SKM-1 treated with dmso at 0.1 percent for 144 hours (cell line): ENCODE data around the gene MRPL22.
A peak's percentile ranks its signal among the peaks of the same experiment; 100 is the strongest.
"Not testable (repeated sequence)": the region's sequence is repeated elsewhere in the genome, so short reads cannot be mapped to it uniquely, and the experiment has no call there.

ENCODE experiments used
- DNase-seq: peaks from one replicate; lab custom pipeline; 2025; ENCODE audit not compliant: unreplicated experiment; lab: John Stamatoyannopoulos, UW

Gene MRPL22

DNA sequence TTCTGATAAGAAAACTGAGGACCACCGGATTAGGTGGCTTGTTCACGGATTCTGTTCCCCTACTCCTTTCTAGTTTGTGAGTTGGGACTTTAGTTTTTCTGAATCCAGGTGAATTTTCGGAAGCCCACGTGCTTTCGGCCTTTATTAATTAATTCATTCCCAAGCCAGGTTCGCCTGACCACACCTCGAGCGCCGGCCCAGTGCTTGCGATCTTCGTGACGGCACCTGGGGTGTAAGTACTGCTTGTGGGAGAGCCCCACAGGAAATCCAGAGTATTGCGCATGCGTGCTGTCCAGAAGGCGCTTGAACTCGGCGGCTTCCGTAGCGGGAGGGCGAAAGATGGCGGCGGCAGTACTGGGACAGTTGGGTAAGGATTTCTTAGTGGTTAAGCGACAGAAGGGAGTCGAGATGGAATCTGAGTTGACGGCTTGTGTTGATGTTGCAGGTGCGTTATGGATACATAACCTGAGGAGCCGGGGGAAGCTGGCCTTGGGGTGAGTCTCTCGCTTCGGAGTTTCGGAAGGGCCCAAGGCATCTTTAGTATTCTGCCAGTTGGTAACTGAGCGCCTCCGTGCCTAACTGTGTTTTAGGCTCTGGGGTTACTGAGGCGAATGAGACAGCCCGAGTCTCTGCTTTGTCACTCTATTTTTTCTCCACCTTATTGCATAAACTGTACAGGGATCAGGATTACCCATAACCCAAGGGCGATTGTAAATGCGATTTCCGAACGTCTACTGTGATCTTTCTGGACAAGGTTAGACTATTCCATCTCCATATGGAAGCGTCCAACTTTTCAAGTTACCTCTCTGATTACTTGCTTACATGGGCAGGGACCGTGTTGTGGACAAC is at the start of gene MRPL22:
Gene MRPL22 (plus strand): TSS at position 302 of the 849 bp plus-strand sequence. CDS start 38 bp downstream, at position 340.
- DNase-seq = peak; percentile 82

DNA sequence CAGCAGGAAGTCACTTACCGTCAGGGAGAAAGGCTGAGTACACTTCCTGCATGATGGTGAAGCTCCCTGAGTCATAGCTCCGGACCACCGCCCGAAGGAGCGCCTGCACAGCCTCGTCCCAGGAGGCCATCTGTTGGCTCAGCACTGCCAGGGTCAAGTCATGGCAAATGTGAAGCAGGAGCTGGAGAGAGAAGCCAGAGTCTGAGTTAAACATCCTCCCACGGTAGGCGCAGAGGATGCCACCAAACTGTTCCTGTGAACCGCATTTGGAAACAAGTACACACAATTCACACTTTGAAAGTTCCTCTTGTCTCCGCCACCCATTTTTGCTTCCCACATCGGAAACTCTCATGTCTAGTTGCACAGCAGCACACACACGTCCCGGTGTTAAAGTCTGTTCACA is 48.5 kb upstream of the MRPL22 start:
- no peak for DNase-seq

DNA sequence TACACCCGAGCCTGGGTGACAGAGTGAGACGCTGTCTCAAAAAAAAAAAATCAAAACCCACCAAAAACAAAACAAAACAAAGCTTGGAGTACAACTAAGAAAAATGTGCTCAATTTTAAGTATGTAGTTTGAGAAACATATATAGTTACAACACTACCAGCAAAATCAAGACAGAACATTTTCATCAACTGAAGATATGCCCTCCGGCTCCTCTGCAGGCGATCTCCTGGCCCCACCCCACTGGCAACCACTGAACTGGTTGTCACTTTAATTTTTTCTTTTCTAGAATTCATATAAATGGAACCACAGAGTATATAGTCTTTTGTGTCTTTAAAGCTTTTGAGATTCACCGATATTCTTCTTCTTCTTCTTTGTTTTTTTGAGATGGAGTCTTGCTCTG is 47.5 kb upstream of the MRPL22 start:
- no peak for DNase-seq

DNA sequence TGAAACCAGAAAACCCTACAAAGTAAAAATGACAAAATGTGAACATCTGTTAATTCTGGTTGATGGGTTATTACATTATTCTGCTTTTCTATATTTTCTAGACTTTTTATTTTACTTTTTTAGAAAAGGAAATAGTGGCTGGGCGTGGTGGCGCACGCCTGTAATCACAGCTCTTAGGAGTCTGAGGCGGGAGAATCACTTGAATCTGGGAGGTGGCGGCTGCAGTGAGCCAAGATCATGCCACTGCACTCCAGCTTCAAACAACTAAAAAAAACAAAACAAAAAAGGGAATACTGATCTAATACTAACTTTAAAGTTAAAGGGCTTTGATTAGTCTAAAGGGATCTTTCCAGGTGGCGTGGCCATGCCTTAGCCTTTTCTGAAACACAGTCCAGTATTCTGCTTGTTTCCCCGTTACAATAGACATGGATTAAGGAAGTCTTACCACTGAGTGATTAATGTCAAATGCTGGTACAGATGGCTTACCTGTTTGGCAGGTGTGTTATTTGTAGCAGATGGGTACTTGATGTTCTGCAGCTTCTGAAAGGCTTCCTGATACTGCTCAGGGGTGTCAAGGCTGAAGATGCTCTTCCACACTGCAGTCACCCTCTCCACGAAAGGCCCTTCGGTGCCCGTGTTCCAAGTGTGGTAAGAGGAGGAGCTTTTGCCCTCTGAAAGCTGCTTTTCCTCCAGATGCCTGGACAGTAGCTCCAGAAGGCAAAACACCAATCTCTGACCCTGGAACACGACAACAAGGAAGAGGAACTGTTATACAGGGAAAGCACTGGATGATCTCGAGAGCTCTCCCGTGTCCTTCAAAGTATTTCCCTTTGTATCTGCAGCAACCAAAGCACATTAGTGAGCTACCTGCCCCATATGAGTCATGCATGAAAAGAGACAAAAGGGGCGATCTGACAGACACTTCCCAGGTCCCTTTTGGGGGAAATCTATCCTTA is 45.0 kb upstream of the MRPL22 start:
- DNase-seq = no peak

DNA sequence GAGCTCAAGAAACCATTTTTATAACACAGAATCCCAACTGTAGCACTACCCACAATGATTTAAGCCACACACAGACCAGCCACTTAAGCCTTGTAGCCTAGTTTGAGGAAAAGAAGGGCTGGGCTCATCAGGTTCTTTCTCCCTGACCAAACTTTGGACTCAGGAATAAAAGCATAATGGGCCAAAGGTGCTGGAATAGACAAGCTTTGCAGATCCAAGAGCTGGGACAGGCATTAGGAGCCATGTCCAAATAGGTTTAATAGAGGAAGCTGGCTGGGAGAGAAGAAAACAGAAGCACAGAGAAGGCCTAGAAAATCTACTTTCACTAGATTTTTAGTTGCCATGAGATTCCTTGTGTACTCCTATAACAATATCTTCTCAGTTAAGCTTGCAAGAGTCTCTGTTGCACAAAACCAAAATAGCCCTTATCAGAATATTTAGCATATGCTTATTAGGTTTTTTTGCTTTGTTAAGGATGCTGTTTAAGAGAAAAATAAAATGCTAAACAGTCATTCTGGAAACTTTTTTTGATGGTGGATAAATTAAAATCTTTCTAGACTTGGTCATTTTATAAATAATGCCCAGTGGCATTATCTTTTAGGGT is 44.2 kb upstream of the MRPL22 start:
- no peak for DNase-seq

DNA sequence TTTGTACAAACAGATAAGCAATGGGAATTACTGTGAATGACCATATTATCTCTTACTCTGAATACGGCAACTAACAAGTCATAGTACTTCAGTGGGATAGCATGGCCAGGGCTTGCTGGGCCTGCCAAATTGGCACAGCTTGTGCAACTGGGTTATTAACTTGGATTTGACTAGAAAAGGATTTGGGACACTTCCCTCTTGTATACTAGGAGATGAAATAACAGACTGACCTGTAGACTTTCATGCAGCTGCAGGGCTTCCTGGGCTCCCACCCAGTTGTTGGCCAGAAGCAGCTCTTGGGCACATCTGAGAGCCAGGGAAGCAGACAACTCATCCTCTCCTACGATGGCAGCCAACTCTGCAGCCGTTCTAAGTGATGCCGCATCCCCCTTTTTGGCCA is 42.7 kb upstream of the MRPL22 start:
- no peak for DNase-seq

DNA sequence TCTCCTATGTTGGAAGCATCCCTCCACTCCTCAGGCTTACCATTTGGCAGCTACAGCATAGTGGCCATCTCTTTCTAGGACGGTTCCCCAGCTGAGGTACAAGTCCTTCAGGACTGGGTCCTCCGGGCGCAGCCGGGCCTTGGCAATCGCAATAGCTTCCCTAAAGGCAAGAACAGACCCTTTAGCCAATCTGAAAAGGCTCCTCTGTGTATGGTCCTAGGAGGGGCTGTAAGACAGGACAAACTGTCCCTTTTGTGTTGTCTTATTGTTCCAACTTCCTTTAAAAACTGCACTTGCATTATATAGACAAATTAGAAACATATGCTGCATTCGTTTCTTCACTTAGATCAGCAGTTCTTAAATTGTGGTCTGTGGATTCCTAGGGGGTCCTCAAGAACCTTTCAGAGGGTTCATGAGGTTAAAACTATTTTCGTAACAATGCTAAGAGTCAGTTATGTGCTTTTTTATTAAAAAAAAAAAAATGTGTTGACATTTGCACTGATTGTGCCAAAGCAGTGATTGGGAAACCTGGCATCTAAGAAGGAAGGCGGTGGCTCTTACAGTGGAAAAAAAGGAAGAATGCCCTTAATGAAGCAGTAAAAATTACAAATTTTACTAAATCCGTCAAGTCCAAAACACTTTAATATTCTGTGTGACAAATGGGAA is 41.6 kb upstream of the MRPL22 start:
- no peak for DNase-seq

DNA sequence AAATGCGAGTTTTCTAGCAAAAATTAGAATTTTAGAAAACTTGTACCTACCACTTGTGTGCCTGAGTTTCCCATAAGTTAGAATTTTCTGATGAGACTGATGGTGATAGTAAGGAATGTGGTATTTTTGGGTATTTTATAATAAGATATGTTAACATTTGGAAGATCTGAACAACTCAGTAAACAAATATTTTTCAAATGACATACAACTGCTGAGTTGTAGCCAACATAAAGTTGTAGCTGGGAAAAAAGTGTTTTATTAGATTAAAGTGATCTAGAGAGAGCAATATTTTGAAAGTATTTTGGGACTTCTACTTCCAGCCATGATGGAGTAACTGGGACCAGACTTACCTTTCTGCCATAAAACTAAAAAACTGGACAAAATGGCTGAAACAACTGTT is 40.8 kb upstream of the MRPL22 start:
- no peak for DNase-seq

DNA sequence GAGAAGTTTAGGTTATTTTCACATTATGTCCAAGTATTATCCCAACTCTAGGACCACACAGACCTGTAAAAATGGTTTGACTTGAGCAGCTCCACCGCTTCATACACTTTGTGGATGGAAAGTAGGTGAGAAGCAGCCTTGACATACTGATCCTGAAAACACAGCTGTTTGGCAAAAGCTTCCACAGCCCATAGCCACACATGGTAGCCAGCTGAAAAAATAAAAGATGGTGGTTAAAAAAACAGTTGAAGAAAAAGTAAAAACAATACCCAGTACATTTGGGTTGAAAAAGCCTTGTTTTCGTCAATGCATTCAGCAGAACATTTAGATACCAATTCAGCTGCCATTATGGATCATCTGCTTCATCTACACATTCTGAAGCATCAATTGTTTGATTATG is 39.6 kb upstream of the MRPL22 start:
- no peak for DNase-seq

DNA sequence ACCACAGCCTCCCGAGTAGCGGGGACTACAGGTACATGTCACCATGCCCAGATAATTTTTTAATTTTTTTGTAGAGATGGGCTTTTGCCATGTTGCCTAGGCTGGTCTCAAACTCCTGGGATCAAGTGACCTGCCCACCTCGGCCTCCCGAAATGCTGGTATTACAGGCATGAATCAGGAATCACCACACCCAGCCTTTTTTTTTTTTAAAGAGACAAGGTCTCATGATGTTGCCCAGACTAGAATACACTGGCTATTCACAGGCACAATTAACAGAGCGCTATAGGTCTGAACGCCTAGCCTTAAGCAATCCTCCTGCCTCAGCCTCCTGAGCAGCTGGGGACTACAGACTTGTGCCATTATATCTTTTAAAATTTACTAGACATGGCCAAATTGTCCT is 39.0 kb upstream of the MRPL22 start:
- no peak for DNase-seq

DNA sequence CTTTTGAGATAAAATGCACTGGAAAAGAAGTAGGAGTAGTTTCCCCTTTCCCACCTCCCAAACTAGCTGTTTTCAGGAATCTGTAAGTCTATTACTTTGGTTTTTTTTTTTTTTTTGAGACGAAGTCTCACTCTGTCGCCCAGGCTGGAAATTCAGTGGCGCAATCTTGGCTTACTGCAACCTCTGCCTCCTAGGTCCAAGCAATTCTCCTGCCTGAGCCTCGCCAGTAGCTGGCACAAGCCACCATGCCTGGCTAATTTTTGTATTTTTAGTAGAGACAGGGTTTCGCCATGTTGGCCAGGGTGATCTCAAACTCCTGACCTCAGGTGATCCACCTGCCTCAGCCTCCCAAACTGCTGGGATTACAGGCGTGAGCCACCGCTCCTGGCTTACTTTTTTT is 35.3 kb upstream of the MRPL22 start:
- not testable (repeated sequence) for DNase-seq

DNA sequence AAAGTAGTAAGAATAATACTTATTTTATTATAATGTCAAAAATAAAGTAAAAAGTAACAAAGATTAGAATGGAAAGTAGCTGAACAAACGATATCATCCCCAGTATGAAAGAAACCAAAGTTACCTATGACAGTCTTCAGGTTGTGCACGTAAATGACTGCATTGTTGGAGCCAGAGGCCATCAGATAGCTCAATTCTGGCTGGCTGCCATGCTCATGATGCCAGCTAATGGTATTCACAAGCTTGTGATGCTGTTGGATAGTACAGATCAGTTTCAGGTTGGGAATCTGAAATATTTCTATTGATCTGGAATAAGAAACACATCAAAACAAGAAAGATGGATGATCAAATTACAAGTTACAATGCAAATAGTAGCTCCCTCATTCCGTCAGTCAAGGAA is 24.0 kb upstream of the MRPL22 start:
- no peak for DNase-seq

DNA sequence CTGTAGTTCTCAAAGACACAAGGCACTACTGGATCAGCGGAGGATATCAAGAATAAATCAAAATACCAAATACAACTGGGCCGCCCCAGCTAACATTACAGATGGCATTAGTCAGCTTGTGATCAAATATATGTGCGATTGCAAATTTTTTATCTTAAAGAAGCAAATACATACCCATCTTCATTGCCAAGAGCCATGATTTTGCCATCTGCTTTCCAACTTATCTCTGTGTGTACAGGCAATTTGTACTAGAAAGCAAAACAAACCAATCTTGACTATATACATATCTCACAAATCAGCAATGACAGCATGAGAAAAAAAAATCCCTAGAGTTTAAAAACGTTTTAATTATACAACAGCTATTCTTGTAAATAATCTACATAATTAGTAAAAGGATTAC is 23.1 kb upstream of the MRPL22 start:
- no peak for DNase-seq

DNA sequence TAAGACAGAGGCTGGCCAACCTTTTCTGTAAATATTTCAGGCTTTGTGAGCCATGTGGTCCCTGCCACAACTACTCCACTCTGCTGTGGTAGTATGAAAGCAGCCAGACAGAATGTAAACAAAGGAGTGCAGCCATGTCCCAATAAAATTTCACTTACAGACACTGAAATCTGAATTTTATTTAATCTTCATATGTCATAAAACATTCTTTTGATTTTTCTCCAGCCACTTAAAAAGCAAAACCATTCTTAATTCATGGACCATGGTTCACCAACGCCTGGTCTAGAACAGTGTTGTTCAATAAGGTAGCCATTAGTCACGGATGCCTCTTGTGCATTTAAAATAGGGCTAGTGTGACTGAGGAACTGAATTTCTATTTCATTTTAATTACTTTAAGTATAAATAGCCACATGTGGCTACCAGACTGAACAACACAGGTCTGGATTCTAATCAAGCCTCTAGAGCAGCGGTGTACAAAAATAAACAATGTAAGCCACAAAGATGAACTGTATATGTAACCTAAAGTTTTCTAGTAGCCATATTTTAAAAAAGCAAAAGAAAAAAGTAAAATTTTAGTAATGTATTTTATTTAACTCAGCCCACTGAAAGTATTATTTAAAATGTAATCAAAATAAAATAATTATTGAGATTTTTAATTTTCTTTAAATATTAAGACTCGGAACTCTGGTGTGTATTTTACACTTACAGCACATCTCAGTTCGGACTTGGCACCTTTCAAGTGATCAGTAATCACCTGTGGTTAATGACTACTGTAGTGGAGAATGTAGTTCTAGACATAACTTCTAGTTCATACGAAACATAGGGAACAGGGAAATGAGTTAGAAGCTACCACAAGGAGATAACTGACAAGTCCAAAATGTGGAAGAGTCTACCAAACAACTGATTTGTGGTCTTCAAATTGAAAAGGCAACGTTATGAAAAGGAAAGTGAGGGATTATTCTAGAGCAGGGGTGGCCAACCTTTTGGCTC is 17.1 kb upstream of the MRPL22 start:
- no peak for DNase-seq

DNA sequence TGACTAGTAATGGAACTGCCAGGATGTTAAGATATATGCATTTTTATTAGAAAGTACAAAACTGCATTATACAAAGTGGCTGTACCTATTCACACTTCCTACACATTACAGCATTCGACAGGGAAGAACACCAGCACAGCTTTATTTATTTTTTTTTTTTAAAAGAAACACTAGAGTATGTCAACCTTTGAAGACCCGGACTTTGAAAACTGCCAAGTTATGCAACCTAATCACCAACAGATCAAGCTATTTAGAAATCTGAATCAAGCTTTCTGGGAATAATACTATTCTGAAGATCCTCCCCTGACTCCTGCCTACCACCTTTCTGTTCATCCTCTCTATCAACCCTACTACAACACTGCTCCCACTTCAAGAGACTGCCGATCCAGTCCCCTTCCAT is 7.3 kb upstream of the MRPL22 start:
- DNase-seq = no peak

DNA sequence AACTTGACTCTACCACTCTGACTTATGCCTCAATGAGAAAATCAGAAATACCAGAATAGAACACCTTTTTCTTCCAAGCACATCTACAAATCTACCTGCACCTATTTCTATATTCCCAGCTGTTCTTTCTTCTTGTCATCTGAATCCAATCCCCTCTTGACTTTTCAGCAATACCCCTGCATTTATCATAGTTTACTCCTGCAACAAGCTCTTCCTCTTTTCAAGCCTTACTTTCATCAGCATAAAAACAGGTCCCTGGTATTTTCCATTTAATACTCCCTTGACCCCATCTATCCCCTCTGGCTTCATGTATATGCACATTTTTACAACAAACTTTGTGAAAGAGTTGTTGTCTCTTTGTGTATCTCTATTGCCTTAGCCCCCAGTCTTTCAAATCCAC is 6.0 kb upstream of the MRPL22 start:
- no peak for DNase-seq

DNA sequence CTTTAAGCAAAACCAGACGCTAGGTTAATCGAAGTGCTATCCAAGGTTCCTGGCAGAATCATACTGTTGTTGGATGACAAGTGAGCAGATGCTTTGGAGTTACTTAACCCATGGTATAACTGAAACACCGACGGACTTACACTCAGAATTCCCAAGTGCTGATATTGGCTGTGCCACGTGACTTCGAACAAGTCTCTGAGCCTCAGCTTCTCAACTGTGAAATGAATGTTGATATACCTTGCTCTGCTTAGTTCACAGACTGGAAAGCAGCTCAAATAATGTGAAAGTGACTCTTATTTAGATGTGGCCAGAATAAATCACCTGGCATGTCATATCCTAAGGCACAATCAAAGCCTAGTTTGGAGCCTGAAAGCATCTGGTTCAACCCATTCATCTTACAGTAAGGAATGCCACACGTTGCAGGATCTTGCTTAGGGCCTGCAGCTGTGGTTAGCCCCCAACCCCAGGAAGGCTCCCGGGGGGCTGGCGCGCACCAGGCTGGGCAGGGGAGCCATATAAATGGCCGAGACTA is 3.6 kb upstream of the MRPL22 start:
- no peak for DNase-seq

DNA sequence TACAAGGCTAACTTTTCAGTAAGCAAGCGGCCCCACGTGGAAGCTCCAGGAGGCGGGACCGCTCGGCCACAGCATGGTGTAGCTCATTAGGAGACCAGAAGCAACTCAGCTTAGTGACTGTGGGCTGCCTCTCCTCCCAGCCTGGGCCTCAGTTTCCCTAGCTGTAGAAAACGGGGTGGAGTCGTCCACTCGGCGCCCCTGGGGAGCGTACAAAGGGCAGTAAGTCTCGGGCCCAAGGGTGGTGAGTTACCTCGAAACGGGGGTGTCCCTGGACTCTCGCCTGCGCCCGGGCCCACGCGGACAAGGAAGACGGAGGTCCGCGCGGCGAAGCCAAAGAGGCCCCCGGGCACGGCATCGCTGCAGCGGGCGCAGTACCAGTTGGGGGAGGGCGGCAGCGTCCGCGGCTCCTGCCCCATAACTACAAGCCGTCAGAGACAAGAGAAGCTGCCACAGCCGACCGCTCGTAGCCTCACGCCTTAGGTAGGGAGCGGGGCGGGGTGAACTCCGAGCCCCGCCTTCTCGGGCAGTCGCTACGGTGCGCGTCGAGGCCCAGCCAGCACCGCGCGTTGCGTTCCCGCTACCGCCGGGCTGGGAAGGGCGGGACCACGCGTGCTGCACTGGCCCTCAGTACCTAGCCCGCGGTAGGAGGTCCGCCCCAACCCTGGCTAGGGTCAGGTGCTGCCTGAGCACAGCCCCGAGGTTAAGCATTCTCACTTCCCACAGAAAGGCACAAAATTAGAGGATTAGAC is 3.0 kb upstream of the MRPL22 start, which contains the start of gene GEMIN5:
Gene GEMIN5 (minus strand): TSS at position 494 of the 749 bp plus-strand sequence. CDS start 78 bp downstream, at position 416.
- peak; percentile 76 for DNase-seq

DNA sequence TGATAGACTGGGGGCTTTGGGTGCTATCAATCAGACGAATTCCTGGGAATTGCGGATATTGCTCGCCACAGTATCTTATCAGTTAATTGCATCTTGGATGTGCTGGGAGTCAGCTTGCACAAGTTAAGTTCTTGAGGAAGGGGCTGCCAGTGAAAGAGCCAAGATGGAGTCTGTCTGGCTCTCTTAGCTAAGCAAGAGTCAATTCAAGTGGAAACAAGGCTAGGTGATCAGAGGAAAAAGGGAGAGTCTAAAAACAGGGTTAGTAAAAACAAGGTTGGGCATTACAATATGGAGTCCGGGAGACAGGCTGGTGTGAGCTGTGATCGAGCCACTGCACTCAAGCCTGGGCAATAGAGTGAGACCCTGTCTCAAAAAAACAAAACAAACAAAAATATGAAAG is 1.5 kb upstream of the MRPL22 start:
- DNase-seq = not testable (repeated sequence)
